Panc1 (cell line): Measurements from ENCODE around the gene SLC48A1. TPM values are rescaled to one million over a fixed set of nuclear protein-coding genes. Genes with fewer than 3 reads are reported as not detected.

Source experiments
- ATAC-seq: fragments of 200-7000 bp; cut with Tn5 transposase; 2 replicates; pipeline ENCODE4 v1.9.1; 2020; ENCODE audit warnings: mild to moderate bottlenecking, moderate library complexity
- BruUV-seq: library from RNA; stranded (reverse); fragments of 400-500 nt; replicated peaks from 2 replicates; lab custom pipeline; 2021; lab: Mats Ljungman, UMichigan
- CTCF ChIA-PET: fragments of 300-600 bp; sonication (Branson Sonifier 250); formaldehyde crosslinking; loops from one replicate; lab custom pipeline; 2022; ENCODE audit warnings: antibody characterized with exemption; lab: Charles Lee
- POLR2A ChIA-PET: fragments of 300-600 bp; sonication (Branson Sonifier 250); formaldehyde crosslinking; loops from one replicate; lab custom pipeline; 2022; ENCODE audit warnings: antibody characterized with exemption; lab: Charles Lee
- DNase-seq: peaks from one replicate; pipeline ENCODE4 v3.0.0-alpha.2; 2010; ENCODE audit warnings: low read depth, low spot score
- H3K27ac ChIP-seq: 2 replicates; pipeline ENCODE4 v1.5.1; 2011; ENCODE audit warnings: mild to moderate bottlenecking, low read length, inconsistent platforms
- H3K27me3 ChIP-seq: fragments of 200-500 bp; sonication (Bioruptor generic); 2 replicates; pipeline ENCODE4 v1.6.0; 2014; ENCODE audit warnings: low read length, inconsistent platforms; ENCODE audit not compliant: control insufficient read depth, insufficient read depth
- H3K36me3 ChIP-seq: fragments of 200-500 bp; sonication (Bioruptor generic); 2 replicates; pipeline ENCODE4 v1.5.1; 2014; ENCODE audit warnings: inconsistent platforms, mild to moderate bottlenecking, low read length, moderate library complexity; ENCODE audit not compliant: control insufficient read depth, insufficient read depth
- H3K4me1 ChIP-seq: 2 replicates; pipeline ENCODE4 v1.5.1; 2011; ENCODE audit warnings: inconsistent platforms, mild to moderate bottlenecking, low read length, moderate library complexity; ENCODE audit not compliant: control insufficient read depth, insufficient read depth
- H3K4me3 ChIP-seq, 2 experiments: 2 replicates each; pipeline ENCODE4 v1.5.1; 2011 to 2012; ENCODE audit warnings: low read depth in 2 of 2, low read length in 2 of 2, mild to moderate bottlenecking in 2 of 2, inconsistent platforms in 1 of 2, moderate library complexity in 1 of 2
- H3K9me3 ChIP-seq: fragments of 200-500 bp; sonication (Bioruptor generic); 2 replicates; pipeline ENCODE4 v1.5.1; 2014; ENCODE audit warnings: low read depth, mild to moderate bottlenecking, inconsistent platforms, low read length, moderate library complexity; ENCODE audit not compliant: control insufficient read depth, insufficient read depth
- POLR2AphosphoS5 ChIP-seq: IDR thresholded peaks from 2 replicates; pipeline ENCODE4 v1.6.1; 2012; ENCODE audit warnings: mild to moderate bottlenecking, low read depth, low read length, moderate library complexity
- REST ChIP-seq, 2 experiments: IDR thresholded peaks; 2 replicates each; pipeline ENCODE4 v1.6.1; 2011 to 2012; ENCODE audit warnings: low read depth in 2 of 2, control low read depth in 1 of 2, low read length in 1 of 2, mild to moderate bottlenecking in 1 of 2, moderate library complexity in 1 of 2; ENCODE audit not compliant: insufficient read depth in 1 of 2
- SIN3A ChIP-seq: IDR thresholded peaks from 2 replicates; pipeline ENCODE4 v1.6.1; 2012; ENCODE audit warnings: low read depth, mild to moderate bottlenecking, low read length, moderate library complexity, borderline replicate concordance; ENCODE audit not compliant: insufficient read depth
- TCF7L2 ChIP-seq: IDR thresholded peaks from 2 replicates; pipeline ENCODE4 v1.6.1; 2011; ENCODE audit warnings: mild to moderate bottlenecking, low read depth, low read length, inconsistent platforms
- in situ Hi-C: cut with HindIII; loops from 2 replicates; pipeline ENCODE4 v1.10.0; 2016; ENCODE audit warnings: low sequenced_read_pairs, low pct_unique_long_range_greater_than_20kb
- intact Hi-C: fragments of 100-400 bp; cut with micrococcal nuclease; formaldehyde crosslinking; loops from one replicate; pipeline ENCODE4 v1.10.0; 2022; ENCODE audit not compliant: unreplicated experiment
- total RNA-seq: library from RNA; stranded (reverse); gene quantifications from one replicate; pipeline ENCODE4 v1.2.1, GENCODE V29; 2021; ENCODE audit not compliant: unreplicated experiment
- TF ChIP-seq, protein P1 (sequence below): fragments of 450-650 bp; IDR thresholded peaks from 2 replicates; pipeline ENCODE4 v1.5.1; 2017; ENCODE audit warnings: mild to moderate bottlenecking

SLC48A1 gene
- total RNA-seq, 1 experiment from 2014 or later = 32.0 TPM

- CTCF ChIA-PET = no interaction called here
- Histone ChIP-seq H3K9me3 (no peaks in the 10 kb centered on the region), H3K27me3 (no peaks in the 10 kb centered on the region), H3K4me1 (no peaks in the 10 kb centered on the region), H3K36me3 (no peaks in the 10 kb centered on the region), H3K27ac (no peak overlapping the region), H3K4me3 (no peak overlapping the region)
- no TSS peak for BruUV-seq
- intact Hi-C loops = no loop called here
- POLR2A ChIA-PET = no interaction called here
- TF ChIP-seq, protein P1, sequence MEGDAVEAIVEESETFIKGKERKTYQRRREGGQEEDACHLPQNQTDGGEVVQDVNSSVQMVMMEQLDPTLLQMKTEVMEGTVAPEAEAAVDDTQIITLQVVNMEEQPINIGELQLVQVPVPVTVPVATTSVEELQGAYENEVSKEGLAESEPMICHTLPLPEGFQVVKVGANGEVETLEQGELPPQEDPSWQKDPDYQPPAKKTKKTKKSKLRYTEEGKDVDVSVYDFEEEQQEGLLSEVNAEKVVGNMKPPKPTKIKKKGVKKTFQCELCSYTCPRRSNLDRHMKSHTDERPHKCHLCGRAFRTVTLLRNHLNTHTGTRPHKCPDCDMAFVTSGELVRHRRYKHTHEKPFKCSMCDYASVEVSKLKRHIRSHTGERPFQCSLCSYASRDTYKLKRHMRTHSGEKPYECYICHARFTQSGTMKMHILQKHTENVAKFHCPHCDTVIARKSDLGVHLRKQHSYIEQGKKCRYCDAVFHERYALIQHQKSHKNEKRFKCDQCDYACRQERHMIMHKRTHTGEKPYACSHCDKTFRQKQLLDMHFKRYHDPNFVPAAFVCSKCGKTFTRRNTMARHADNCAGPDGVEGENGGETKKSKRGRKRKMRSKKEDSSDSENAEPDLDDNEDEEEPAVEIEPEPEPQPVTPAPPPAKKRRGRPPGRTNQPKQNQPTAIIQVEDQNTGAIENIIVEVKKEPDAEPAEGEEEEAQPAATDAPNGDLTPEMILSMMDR = no peak
- TF ChIP-seq REST (IDR thresholded peaks at IDR 0.05; ENCODE audit: insufficient read depth in 1 of 2, low read depth in 2 of 2, low read length in 1 of 2) = no peak
- TF ChIP-seq TCF7L2 = no peak
- TF ChIP-seq SIN3A = no peak
- TF ChIP-seq POLR2AphosphoS5 = no peak
- DNase-seq (no peak), ATAC-seq (no peak)
- in situ Hi-C loops = no loop called here
These were observed 25.2 kb upstream of the SLC48A1 start for GRCh38 chr12:47747596-47748506.

GRCh38 chr12:47748507-47748828, 24.6 kb upstream of the SLC48A1 start:
- ChIA-PET POLR2A (no interaction called here), CTCF (no interaction called here)
- H3K4me1 ChIP-seq = peaks cover under 1% of the 10 kb centered on the region; the same call in 1 of the 2 replicates
- intact Hi-C loops = no loop called here
- DNase-seq = no peak
- H3K36me3 ChIP-seq = no peaks in the 10 kb centered on the region
- H3K4me3 ChIP-seq = no peak overlapping the region
- in situ Hi-C loops = no loop called here
- TF ChIP-seq POLR2AphosphoS5 (no peak), TCF7L2 (no peak), REST (IDR thresholded peaks at IDR 0.05; ENCODE audit: insufficient read depth in 1 of 2, low read depth in 2 of 2, low read length in 1 of 2) (no peak), SIN3A (no peak)
- TF ChIP-seq, protein P1 = no peak
- H3K9me3 ChIP-seq = no peaks in the 10 kb centered on the region
- no peaks in the 10 kb centered on the region for H3K27me3 ChIP-seq
- no peak for ATAC-seq
- H3K27ac ChIP-seq = no peak overlapping the region
- BruUV-seq = no TSS peak
